IPS-15b (cell line): Measurements from ENCODE around the gene SYCP2.
A peak's percentile ranks its signal among the peaks of the same experiment; 100 is the strongest.
"Not testable (repeated sequence)": the region's sequence is repeated elsewhere in the genome, so short reads cannot be mapped to it uniquely, and the experiment has no call there.

Experiments
- H3K27me3 ChIP-seq: one replicate; pipeline ENCODE4 v1.6.1; 2013; ENCODE audit warnings: low read length; ENCODE audit not compliant: control insufficient read depth, insufficient read depth
- H3K36me3 ChIP-seq: one replicate; pipeline ENCODE4 v1.6.1; 2013; ENCODE audit warnings: low read length; ENCODE audit not compliant: control insufficient read depth, insufficient read depth
- H3K4me1 ChIP-seq: one replicate; pipeline ENCODE4 v1.6.1; 2013; ENCODE audit warnings: mild to moderate bottlenecking, low read length; ENCODE audit not compliant: control insufficient read depth, insufficient read depth
- H3K4me3 ChIP-seq: one replicate; pipeline ENCODE4 v1.5.1; 2013; ENCODE audit warnings: low read depth, low read length
- H3K9ac ChIP-seq: one replicate; pipeline ENCODE4 v1.6.1; 2013; ENCODE audit warnings: low read depth, mild to moderate bottlenecking, low read length
- H3K9me3 ChIP-seq: one replicate; pipeline ENCODE4 v1.6.1; 2013; ENCODE audit warnings: mild to moderate bottlenecking, low read length; ENCODE audit not compliant: control insufficient read depth, insufficient read depth

Gene SYCP2

GRCh38 chr20:59933296-59933848, at the start of gene SYCP2:
Gene SYCP2 (minus strand): TSS chr20:59933637. CDS start chr20:59922413, 11,224 bp downstream.
- Histone ChIP-seq H3K4me3 (peak within 1 kb of the TSS; percentile 46), H3K9ac (no peak within 1 kb of the TSS), H3K9me3 (no peaks in the 10 kb centered on the region), H3K27me3 (peaks cover 40% of the 10 kb centered on the region), H3K36me3 (no peaks in the 10 kb centered on the region), H3K4me1 (no peaks in the 10 kb centered on the region)

- Histone ChIP-seq H3K27me3 (no peaks in the 10 kb centered on the region), H3K4me3 (no peak overlapping the region), H3K9ac (no peak overlapping the region), H3K9me3 (no peaks in the 10 kb centered on the region), H3K36me3 (no peaks in the 10 kb centered on the region), H3K4me1 (no peaks in the 10 kb centered on the region)
Measured at GRCh38 chr20:59983076-59983475, 49.6 kb upstream of the SYCP2 start.

- Histone ChIP-seq H3K4me3 (no peak overlapping the region), H3K4me1 (no peaks in the 10 kb centered on the region), H3K9ac (no peak overlapping the region), H3K36me3 (no peaks in the 10 kb centered on the region), H3K27me3 (no peaks in the 10 kb centered on the region), H3K9me3 (no peaks in the 10 kb centered on the region)
Measured at GRCh38 chr20:59977086-59977485, 43.6 kb upstream of the SYCP2 start.

- H3K9ac ChIP-seq, result no peak overlapping the region
- H3K4me1 ChIP-seq, result no peaks in the 10 kb centered on the region
- no peak overlapping the region for H3K4me3 ChIP-seq
- no peaks in the 10 kb centered on the region for H3K9me3 ChIP-seq
- no peaks in the 10 kb centered on the region for H3K36me3 ChIP-seq
- H3K27me3 ChIP-seq, result no peaks in the 10 kb centered on the region
Measured at GRCh38 chr20:59976156-59976782, 42.8 kb upstream of the SYCP2 start.

- no peaks in the 10 kb centered on the region for H3K4me1 ChIP-seq
- H3K9ac ChIP-seq, result no peak overlapping the region
Measured at GRCh38 chr20:59972037-59972801, 38.8 kb upstream of the SYCP2 start.

GRCh38 chr20:59971428-59971827, 38.0 kb upstream of the SYCP2 start:
- Histone ChIP-seq H3K4me1 (no peaks in the 10 kb centered on the region), H3K4me3 (no peak overlapping the region), H3K27me3 (no peaks in the 10 kb centered on the region), H3K36me3 (no peaks in the 10 kb centered on the region), H3K9me3 (no peaks in the 10 kb centered on the region), H3K9ac (no peak overlapping the region)

More at GRCh38 chr20:59972037-59972801, 38.8 kb upstream of the SYCP2 start:
- no peaks in the 10 kb centered on the region for H3K36me3 ChIP-seq
- H3K27me3 ChIP-seq, result no peaks in the 10 kb centered on the region
- H3K4me3 ChIP-seq, result no peak overlapping the region
- H3K9me3 ChIP-seq, result no peaks in the 10 kb centered on the region

GRCh38 chr20:59966428-59966827, 33.0 kb upstream of the SYCP2 start:
- Histone ChIP-seq H3K9me3 (no peaks in the 10 kb centered on the region), H3K36me3 (no peaks in the 10 kb centered on the region), H3K4me3 (no peak overlapping the region), H3K9ac (no peak overlapping the region), H3K27me3 (peaks cover 2% of the 10 kb centered on the region), H3K4me1 (no peaks in the 10 kb centered on the region)

- Histone ChIP-seq H3K4me1 (no peaks in the 10 kb centered on the region), H3K4me3 (no peak overlapping the region), H3K9me3 (no peaks in the 10 kb centered on the region), H3K9ac (no peak overlapping the region), H3K36me3 (no peaks in the 10 kb centered on the region), H3K27me3 (peaks cover 2% of the 10 kb centered on the region)
Measured at GRCh38 chr20:59962155-59962554, 28.7 kb upstream of the SYCP2 start.

GRCh38 chr20:59961423-59961822, 28.0 kb upstream of the SYCP2 start:
- peaks cover 2% of the 10 kb centered on the region for H3K27me3 ChIP-seq
- no peaks in the 10 kb centered on the region for H3K36me3 ChIP-seq
- no peaks in the 10 kb centered on the region for H3K4me1 ChIP-seq
- no peak overlapping the region for H3K4me3 ChIP-seq
- no peak overlapping the region for H3K9ac ChIP-seq
- no peaks in the 10 kb centered on the region for H3K9me3 ChIP-seq

GRCh38 chr20:59958626-59959025, 25.2 kb upstream of the SYCP2 start:
- Histone ChIP-seq H3K9me3 (no peaks in the 10 kb centered on the region), H3K36me3 (no peaks in the 10 kb centered on the region), H3K4me3 (no peak overlapping the region), H3K9ac (no peak overlapping the region), H3K4me1 (no peaks in the 10 kb centered on the region), H3K27me3 (peaks cover 2% of the 10 kb centered on the region)

GRCh38 chr20:59958123-59958522, 24.7 kb upstream of the SYCP2 start, which contains the start of gene CDH26:
Gene CDH26 (plus strand): TSS chr20:59958423. CDS start chr20:59958727, 304 bp downstream.
- H3K4me3 ChIP-seq, result no peak within 1 kb of the TSS
- H3K9ac ChIP-seq, result no peak within 1 kb of the TSS
- H3K36me3 ChIP-seq, result no peaks in the 10 kb centered on the region

GRCh38 chr20:59957568-59957967, 24.1 kb upstream of the SYCP2 start:
- not testable (repeated sequence) for H3K4me3 ChIP-seq, H3K9me3 ChIP-seq, H3K4me1 ChIP-seq, H3K9ac ChIP-seq, H3K27me3 ChIP-seq, H3K36me3 ChIP-seq

More at GRCh38 chr20:59958123-59958522, 24.7 kb upstream of the SYCP2 start, which contains the start of gene CDH26:
- Histone ChIP-seq H3K9me3 (no peaks in the 10 kb centered on the region), H3K4me1 (no peaks in the 10 kb centered on the region), H3K27me3 (peaks cover 2% of the 10 kb centered on the region)
